PFSK-1 (cell line): Measurements from ENCODE around the gene OSTF1.

Source experiments
- FOXP2 ChIP-seq: optimal IDR thresholded peaks from 2 replicates; pipeline ENCODE3; 2011; ENCODE audit warnings: borderline replicate concordance, control low read depth, inconsistent platforms; ENCODE audit not compliant: insufficient read depth; ENCODE audit errors: extremely low read length, extremely low read depth
- POLR2AphosphoS5 ChIP-seq: IDR thresholded peaks from 2 replicates; pipeline ENCODE4 v1.6.1; 2012; ENCODE audit warnings: low read depth, mild to moderate bottlenecking, control low read depth, low read length, moderate library complexity
- REST ChIP-seq, 2 experiments: IDR thresholded peaks; 2 replicates each; pipeline versions ENCODE4 v1.6.1 to v1.8.0; 2011 to 2012; ENCODE audit warnings: low read depth in 2 of 2, low read length in 2 of 2, control low read depth in 1 of 2, inconsistent platforms in 1 of 2, mild to moderate bottlenecking in 1 of 2, moderate library complexity in 1 of 2; ENCODE audit not compliant: insufficient read depth in 1 of 2
- SIN3A ChIP-seq: IDR thresholded peaks from 2 replicates; pipeline ENCODE4 v1.6.1; 2012; ENCODE audit warnings: mild to moderate bottlenecking, low read length, moderate library complexity, borderline replicate concordance; ENCODE audit not compliant: insufficient read depth
- TAF1 ChIP-seq: IDR thresholded peaks from 2 replicates; pipeline ENCODE4 v1.6.1; 2012; ENCODE audit warnings: low read length, control low read depth, borderline replicate concordance; ENCODE audit not compliant: insufficient read depth

Gene OSTF1

GRCh38 chr9:75047506-75047905 is 40.8 kb upstream of the OSTF1 start:
- TF ChIP-seq FOXP2 = no peak
- TF ChIP-seq TAF1 = no peak
- no peak for TF ChIP-seq REST (IDR thresholded peaks at IDR 0.05; ENCODE audit: insufficient read depth in 1 of 2, low read depth in 2 of 2, low read length in 2 of 2)
- TF ChIP-seq SIN3A = no peak
- TF ChIP-seq POLR2AphosphoS5 = no peak

DNA sequence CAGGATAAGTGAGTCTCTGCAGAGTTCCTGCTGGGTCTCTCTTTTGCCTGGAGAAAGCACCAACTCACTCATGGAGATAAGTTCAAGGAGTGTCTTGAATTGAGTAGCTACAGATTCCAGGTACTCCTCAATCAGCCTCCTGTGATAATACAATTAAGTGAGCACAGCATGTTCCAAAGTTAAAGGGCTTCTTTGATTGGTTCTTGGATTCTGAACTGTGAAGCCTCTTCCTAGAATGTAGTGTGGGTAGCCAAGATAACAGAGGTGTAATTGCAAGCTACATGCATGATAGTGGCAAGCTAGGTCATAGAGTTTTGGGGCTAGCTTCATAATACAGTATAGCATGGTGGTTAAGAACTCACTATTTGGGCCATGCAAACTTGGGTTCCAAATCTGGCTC is 37.0 kb upstream of the OSTF1 start:
- TF ChIP-seq SIN3A = no peak
- TF ChIP-seq FOXP2 = no peak
- TF ChIP-seq REST (IDR thresholded peaks at IDR 0.05; ENCODE audit: insufficient read depth in 1 of 2, low read depth in 2 of 2, low read length in 2 of 2) = no peak
- no peak for TF ChIP-seq TAF1
- no peak for TF ChIP-seq POLR2AphosphoS5

DNA sequence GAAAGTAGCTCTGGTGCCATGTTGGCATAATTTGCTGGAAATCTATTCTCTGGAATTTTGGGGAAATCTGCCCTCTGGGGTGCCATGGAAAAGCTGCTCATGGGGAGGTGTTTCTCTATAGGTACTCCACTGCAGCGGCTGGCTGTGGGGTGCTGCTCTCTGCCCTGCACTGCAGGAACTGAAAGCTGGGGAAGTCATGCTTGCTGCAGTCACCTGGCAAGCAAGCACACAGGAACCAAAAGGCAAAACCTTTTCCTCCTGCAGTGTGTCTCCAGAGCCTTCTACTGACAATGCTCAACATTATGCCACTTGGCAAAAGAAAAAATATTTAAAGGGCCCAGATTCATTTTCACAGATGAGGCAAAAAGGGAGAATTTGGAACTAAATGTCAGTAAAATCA is 34.4 kb upstream of the OSTF1 start:
- TF ChIP-seq POLR2AphosphoS5 (no peak), REST (IDR thresholded peaks at IDR 0.05; ENCODE audit: insufficient read depth in 1 of 2, low read depth in 2 of 2, low read length in 2 of 2) (no peak), FOXP2 (no peak), TAF1 (no peak), SIN3A (no peak)

- TF ChIP-seq POLR2AphosphoS5 (no peak), FOXP2 (no peak)
These were observed 33.8 kb upstream of the OSTF1 start for GRCh38 chr9:75054368-75055001.

GRCh38 chr9:75061169-75061568 is 27.1 kb upstream of the OSTF1 start:
- TF ChIP-seq REST (IDR thresholded peaks at IDR 0.05; ENCODE audit: insufficient read depth in 1 of 2, low read depth in 2 of 2, low read length in 2 of 2) (no peak), TAF1 (no peak), POLR2AphosphoS5 (no peak), SIN3A (no peak), FOXP2 (no peak)
